Natural killer cell (primary cell): ENCODE results near the gene MYOZ1. TPM values are rescaled to one million over a fixed set of nuclear protein-coding genes. Genes with fewer than 3 reads are reported as not detected.

Experiments used
- ATAC-seq, 3 donors: fragments of 150-1000 bp in 2 of 3; fragments of 200-7000 bp in 1 of 3; cut with Tn5 transposase; 1 replicate in 1 of 3; 2 replicates in 2 of 3; pipeline ENCODE4 v1.10.0; 2021; ENCODE audit warnings: mild to moderate bottlenecking in 2 of 3, moderate library complexity in 2 of 3
- DNase-seq, 2 donors: peaks; one replicate each; pipeline versions ENCODE4 v3.0.0 to v3.0.0-alpha.2; 2013 to 2021; ENCODE audit warnings: mixed read lengths in 1 of 2
- H3K27ac ChIP-seq: one replicate; pipeline ENCODE4 v1.5.1; 2013; ENCODE audit warnings: mild to moderate bottlenecking, low read length
- H3K27me3 ChIP-seq: one replicate; pipeline ENCODE4 v1.6.1; 2013; ENCODE audit warnings: low read length; ENCODE audit not compliant: control insufficient read depth, insufficient read depth
- H3K36me3 ChIP-seq: one replicate; pipeline ENCODE4 v1.6.1; 2013; ENCODE audit warnings: low read length; ENCODE audit not compliant: control insufficient read depth, insufficient read depth
- H3K4me1 ChIP-seq: one replicate; pipeline ENCODE4 v1.6.1; 2013; ENCODE audit warnings: low read length; ENCODE audit not compliant: control insufficient read depth, insufficient read depth
- H3K4me3 ChIP-seq: one replicate; pipeline ENCODE4 v1.5.1; 2013; ENCODE audit warnings: low read length
- H3K9me3 ChIP-seq: one replicate; pipeline ENCODE4 v1.6.1; 2013; ENCODE audit warnings: low read length; ENCODE audit not compliant: control insufficient read depth, insufficient read depth
- H3K27ac Mint-ChIP-seq, 2 donors: one replicate each; pipeline ENCODE4 v1.8.0; 2022; ENCODE audit warnings: mild to moderate bottlenecking in 2 of 2, mixed read lengths in 2 of 2, moderate library complexity in 1 of 2
- H3K27me3 Mint-ChIP-seq, 2 donors: one replicate each; pipeline ENCODE4 v1.8.0; 2022; ENCODE audit warnings: low read depth in 2 of 2, mixed read lengths in 2 of 2
- H3K36me3 Mint-ChIP-seq: one replicate; pipeline ENCODE4 v1.8.0; 2022; ENCODE audit warnings: mixed read lengths
- H3K4me1 Mint-ChIP-seq, 2 donors: one replicate each; pipeline ENCODE4 v1.8.0; 2022; ENCODE audit warnings: mixed read lengths in 2 of 2
- H3K4me3 Mint-ChIP-seq: one replicate; pipeline ENCODE4 v1.8.0; 2022; ENCODE audit warnings: mild to moderate bottlenecking, moderate library complexity, mixed read lengths
- H3K9me3 Mint-ChIP-seq, 2 donors: one replicate each; pipeline ENCODE4 v1.8.0; 2022; ENCODE audit warnings: mixed read lengths in 2 of 2
- CTCF ChIP-seq: fragments of 200-600 bp; IDR thresholded peaks from one replicate; pipeline ENCODE4 v1.8.0; 2022; ENCODE audit warnings: antibody characterized with exemption
- WGBS: methylation state at CpG from one replicate; pipeline ENCODE4 v1.1.7; 2013; ENCODE audit warnings: missing lambda C conversion rate; ENCODE audit not compliant: insufficient coverage; 5-methylcytosine and 5-hydroxymethylcytosine counted together
- intact Hi-C: fragments of 100-400 bp; cut with micrococcal nuclease; formaldehyde crosslinking; loops from one replicate; pipeline ENCODE4 v1.14.2; 2022
- total RNA-seq, 4 donors: library from RNA; stranded (reverse); fragments of 120-200 nt in 1 of 4; gene quantifications; one replicate each; pipeline versions ENCODE4 v1.2.3 to v1.2.4, GENCODE V29; 2013 to 2022

The MYOZ1 gene
- total RNA-seq, 3 donors from 2014 or later (not counting 1 experiment from before 2014, with no cell fraction given): not detected

DNA sequence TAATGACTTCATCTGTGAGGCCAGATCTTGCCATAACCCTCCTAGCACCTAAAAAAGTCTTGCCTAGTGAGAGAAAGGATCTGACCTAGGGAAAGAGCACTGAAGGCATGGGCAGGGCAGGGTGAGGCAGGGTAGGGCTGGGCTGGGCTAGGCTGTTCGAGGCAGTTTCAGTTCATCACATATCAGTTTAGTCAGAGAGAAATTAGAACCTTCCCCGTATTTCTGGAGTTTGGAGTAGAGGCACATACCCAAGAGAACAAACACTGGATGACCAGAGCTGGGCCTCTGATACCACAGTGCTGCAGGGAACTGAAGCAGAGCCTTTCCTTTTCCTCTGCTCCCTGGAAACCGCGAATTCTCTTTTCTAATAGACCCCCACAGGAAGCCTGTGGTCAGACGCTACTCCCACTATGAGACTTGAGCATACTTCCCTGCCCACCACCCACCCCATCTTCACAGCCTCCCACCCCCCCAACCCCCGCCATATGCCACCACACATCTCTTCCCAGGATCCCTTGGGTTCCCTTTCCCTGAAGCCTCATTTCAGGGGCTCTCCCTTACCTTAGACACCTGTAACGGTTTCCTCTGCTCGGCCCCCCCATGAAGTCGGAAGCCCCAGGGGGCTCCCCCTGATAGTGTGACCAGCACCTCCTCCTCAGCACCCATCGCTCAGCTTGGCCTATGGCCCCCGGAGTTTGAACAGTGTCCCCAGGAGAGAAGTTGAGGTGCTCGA, 14.1 kb upstream of the MYOZ1 start:
- H3K27ac Mint-ChIP-seq: no peak overlapping the region
- ATAC-seq (no peak), DNase-seq (no peak)
- no peak overlapping the region for H3K27ac ChIP-seq
- H3K4me3 ChIP-seq: no peak overlapping the region
- H3K4me3 Mint-ChIP-seq: no peak overlapping the region
- 37% methylated on average over 12 of the region's 12 CpGs for WGBS
- no peaks in the 10 kb centered on the region for H3K27me3 ChIP-seq
- no peaks in the 10 kb centered on the region for H3K36me3 Mint-ChIP-seq
- intact Hi-C loops: no loop called here
- H3K9me3 ChIP-seq: no peaks in the 10 kb centered on the region
- no peaks in the 10 kb centered on the region for H3K9me3 Mint-ChIP-seq
- peaks cover 4% of the 10 kb centered on the region for H3K4me1 ChIP-seq
- H3K4me1 Mint-ChIP-seq: peaks cover 0 to 4% of the 10 kb centered on the region in 2 donors
- H3K36me3 ChIP-seq: no peaks in the 10 kb centered on the region
- H3K27me3 Mint-ChIP-seq: no peaks in the 10 kb centered on the region
- no peak for TF ChIP-seq CTCF

DNA sequence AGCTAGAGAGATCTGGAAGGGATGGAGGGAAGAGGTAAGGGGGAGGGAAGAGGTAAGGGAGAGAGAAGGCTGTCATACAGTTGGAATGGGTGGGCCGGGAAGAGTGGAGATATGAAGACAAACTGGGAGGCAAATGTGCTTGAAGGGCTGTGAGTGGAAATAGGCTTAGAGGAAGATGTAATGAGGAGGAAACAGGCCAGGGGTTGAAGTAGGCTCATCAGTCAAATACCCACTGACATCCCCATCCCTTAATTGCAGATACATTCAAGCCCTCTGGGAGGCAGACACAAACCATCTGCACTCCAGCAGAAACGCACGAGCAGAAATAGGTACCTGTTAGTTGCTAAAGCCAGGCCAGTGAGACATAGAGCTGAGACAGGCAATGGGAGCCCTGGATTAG, 12.4 kb upstream of the MYOZ1 start:
- no peaks in the 10 kb centered on the region for H3K27me3 ChIP-seq
- H3K9me3 ChIP-seq: no peaks in the 10 kb centered on the region
- DNase-seq: no peak
- H3K36me3 ChIP-seq: no peaks in the 10 kb centered on the region
- Mint-ChIP-seq H3K4me1 (peaks cover 0 to 4% of the 10 kb centered on the region in 2 donors), H3K27me3 (no peaks in the 10 kb centered on the region), H3K36me3 (no peaks in the 10 kb centered on the region), H3K9me3 (no peaks in the 10 kb centered on the region), H3K27ac (no peak overlapping the region), H3K4me3 (no peak overlapping the region)
- 73% methylated on average over 3 of the region's 3 CpGs for WGBS
- TF ChIP-seq CTCF: no peak
- H3K27ac ChIP-seq: no peak overlapping the region
- no peak for ATAC-seq
- no peak overlapping the region for H3K4me3 ChIP-seq
- peaks cover 4% of the 10 kb centered on the region for H3K4me1 ChIP-seq
- intact Hi-C loops: no loop called here

DNA sequence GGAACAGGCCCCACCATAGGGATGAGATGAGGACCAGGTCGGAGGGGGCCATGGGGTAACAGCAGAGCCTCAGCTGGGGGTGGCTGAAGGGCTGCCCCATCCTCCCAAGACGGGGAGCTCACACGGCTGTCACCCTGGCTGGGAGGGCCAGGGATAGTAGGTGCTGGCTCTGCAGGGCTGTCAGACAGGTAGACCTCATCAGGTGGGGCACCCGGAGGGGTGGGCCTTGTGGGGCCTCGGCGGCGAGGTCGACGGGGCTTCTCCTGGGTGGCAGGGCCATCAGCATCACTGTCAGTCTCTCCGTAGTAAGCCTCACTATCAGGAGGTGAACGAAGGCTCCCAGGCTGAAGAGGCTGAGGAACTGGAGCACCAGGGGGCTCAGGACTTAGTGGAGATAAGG, 11.9 kb upstream of the MYOZ1 start:
- no peak for ATAC-seq
- intact Hi-C loops: no loop called here
- H3K27ac Mint-ChIP-seq: no peak overlapping the region

More for the DNA sequence above, 11.9 kb upstream of the MYOZ1 start:
- WGBS: 91% methylated on average over 11 of the region's 11 CpGs
- H3K9me3 Mint-ChIP-seq: no peaks in the 10 kb centered on the region
- no peak for DNase-seq
- no peaks in the 10 kb centered on the region for H3K27me3 Mint-ChIP-seq
- H3K4me1 Mint-ChIP-seq: peaks cover 0 to 4% of the 10 kb centered on the region in 2 donors
- Histone ChIP-seq H3K9me3 (no peaks in the 10 kb centered on the region), H3K27ac (no peak overlapping the region), H3K4me3 (no peak overlapping the region), H3K4me1 (peaks cover 6% of the 10 kb centered on the region), H3K27me3 (no peaks in the 10 kb centered on the region), H3K36me3 (no peaks in the 10 kb centered on the region)
- no peak overlapping the region for H3K4me3 Mint-ChIP-seq
- H3K36me3 Mint-ChIP-seq: no peaks in the 10 kb centered on the region
- no peak for TF ChIP-seq CTCF
